ENCODE results near the gene NME5.
"Not testable (repeated sequence)": the region's sequence is repeated elsewhere in the genome, so short reads cannot be mapped to it uniquely, and the experiment has no call there.

NME5 gene

DNA sequence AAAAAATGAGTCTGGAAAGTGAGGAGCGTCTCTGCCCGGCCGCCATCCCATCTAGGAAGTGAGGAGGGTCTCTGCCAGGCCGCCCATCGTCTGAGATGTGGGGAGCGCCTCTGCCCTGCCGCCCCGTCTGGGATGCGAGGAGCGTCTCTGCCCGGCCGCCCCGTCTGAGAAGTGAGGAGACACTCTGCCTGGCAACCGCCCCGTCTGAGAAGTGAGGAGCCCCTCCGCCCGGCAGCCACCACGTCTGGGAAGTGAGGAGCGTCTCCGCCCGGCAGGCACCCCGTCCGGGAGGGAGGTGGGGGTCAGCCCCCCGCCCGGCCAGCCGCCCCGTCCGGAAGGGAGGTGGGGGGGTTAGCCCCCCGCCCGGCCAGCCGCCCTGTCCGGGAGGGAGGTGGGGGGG is 69.2 kb downstream of the NME5 start:
- not testable (repeated sequence) for DNase-seq

DNA sequence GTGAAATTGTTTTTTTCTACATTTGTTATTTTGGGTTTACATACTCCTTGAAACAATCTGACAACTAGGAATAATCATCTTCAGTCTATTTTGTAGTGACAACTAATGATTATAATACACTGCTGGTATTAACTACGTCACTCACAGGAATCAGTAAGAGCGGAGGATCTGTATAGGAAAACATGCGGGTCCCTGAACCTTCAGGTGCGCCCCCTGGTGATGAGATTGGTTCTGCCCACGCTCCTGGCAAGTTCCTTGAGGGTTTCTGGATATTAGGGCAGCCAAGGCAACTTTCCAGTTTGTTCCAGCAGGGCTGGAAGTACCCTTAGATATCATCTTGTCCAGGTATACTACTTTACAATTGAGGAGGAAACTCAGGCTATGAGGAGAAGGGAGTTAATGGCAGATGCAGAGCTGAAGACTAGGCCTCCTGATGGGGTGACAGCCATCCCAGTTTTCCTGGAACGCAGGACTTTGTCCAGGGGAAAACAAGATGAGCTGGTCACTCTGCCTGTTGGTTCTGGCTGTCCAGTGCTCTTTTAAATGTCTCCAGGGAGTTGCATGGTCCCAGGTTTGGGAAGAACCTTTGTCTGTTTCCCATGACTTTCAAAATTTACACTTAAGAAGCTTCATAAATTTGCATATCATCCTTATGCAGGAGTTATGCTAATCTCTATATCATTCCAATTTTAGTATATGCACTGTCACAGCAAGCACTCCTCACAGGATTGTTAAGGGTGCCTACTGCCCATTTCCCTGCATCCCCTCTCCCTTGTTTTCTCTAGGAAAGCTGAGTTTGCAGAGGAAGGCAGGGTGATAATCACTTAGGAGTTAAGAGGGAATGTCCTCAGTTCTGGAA is 70.3 kb downstream of the NME5 start:
- DNase-seq = peak; percentile 30

DNA sequence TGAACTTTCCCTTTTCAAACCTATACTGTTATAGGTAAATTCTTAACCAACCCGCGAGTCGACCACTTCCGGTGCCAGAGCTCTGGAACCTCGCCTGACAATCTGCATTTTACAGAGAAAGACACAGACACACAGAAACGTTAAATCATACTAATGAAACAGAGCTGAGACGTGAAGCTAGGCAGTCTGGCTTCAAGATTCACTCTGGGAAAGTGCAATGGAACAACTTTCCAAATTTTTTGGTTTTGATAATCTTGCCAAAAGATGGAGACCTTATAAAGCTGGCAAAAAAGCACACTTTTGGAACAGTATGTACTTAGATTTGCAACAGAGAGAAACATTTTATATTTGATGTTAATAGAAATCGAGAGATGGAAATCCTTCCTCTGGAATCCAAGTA is 71.3 kb downstream of the NME5 start:
- DNase-seq = no peak
